Activated CD4-positive, alpha-beta T cell treated with anti-CD3 and anti-CD28 coated beads for 4 hours (primary cell): ENCODE measurements around the gene PIP5K1B.
"Not testable (repeated sequence)": the region's sequence is repeated elsewhere in the genome, so short reads cannot be mapped to it uniquely, and the experiment has no call there.

Source experiments
- DNase-seq, 2 donors: peaks; one replicate each; pipeline ENCODE4 v3.0.0-alpha.2; 2020

PIP5K1B gene

GRCh38 chr9:68704814-68705530 is at the start of gene PIP5K1B:
Gene PIP5K1B (plus strand): TSS chr9:68705240. CDS start chr9:68822615, 117,375 bp downstream.
- peak in 1 of 2 donors; percentile 8 for DNase-seq

GRCh38 chr9:68664036-68664435 is 41.0 kb upstream of the PIP5K1B start:
- no peak for DNase-seq

GRCh38 chr9:68668127-68668526 is 36.9 kb upstream of the PIP5K1B start:
- DNase-seq, result no peak

GRCh38 chr9:68669218-68669617 is 35.8 kb upstream of the PIP5K1B start:
- DNase-seq, result no peak

GRCh38 chr9:68672215-68672614 is 32.8 kb upstream of the PIP5K1B start:
- no peak for DNase-seq

- DNase-seq, result no peak
Observed at GRCh38 chr9:68672625-68673024, 32.4 kb upstream of the PIP5K1B start.

- DNase-seq, result no peak
Observed at GRCh38 chr9:68678430-68678829, 26.6 kb upstream of the PIP5K1B start.

- DNase-seq, result no peak
Observed at GRCh38 chr9:68683433-68683832, 21.6 kb upstream of the PIP5K1B start.

- DNase-seq, result no peak
Observed at GRCh38 chr9:68685213-68685612, 19.8 kb upstream of the PIP5K1B start.

GRCh38 chr9:68685770-68686169 is 19.3 kb upstream of the PIP5K1B start:
- no peak for DNase-seq

- no peak for DNase-seq
Observed at GRCh38 chr9:68690088-68690487, 15.0 kb upstream of the PIP5K1B start.

- no peak for DNase-seq
Observed at GRCh38 chr9:68692519-68692918, 12.5 kb upstream of the PIP5K1B start.

- DNase-seq, result no peak
Observed at GRCh38 chr9:68694125-68694524, 10.9 kb upstream of the PIP5K1B start.

- no peak for DNase-seq
Observed at GRCh38 chr9:68697851-68698250, 7.2 kb upstream of the PIP5K1B start.

GRCh38 chr9:68698943-68699509 is 6.0 kb upstream of the PIP5K1B start:
- no peak for DNase-seq

- not testable (repeated sequence) for DNase-seq
Observed at GRCh38 chr9:68699625-68700024, 5.4 kb upstream of the PIP5K1B start.

- DNase-seq, result no peak
Observed at GRCh38 chr9:68702493-68702892, 2.5 kb upstream of the PIP5K1B start.

GRCh38 chr9:68703672-68704071 is 1.4 kb upstream of the PIP5K1B start:
- DNase-seq, result no peak

- DNase-seq, result no peak
Observed at GRCh38 chr9:68704498-68704813, 584 bp upstream of the PIP5K1B start.

GRCh38 chr9:68705531-68706362 is 707 bp downstream of the PIP5K1B start:
- DNase-seq, result no peak

GRCh38 chr9:68706363-68707201 is 1.5 kb downstream of the PIP5K1B start:
- no peak for DNase-seq

GRCh38 chr9:68707801-68708488 is 2.9 kb downstream of the PIP5K1B start:
- no peak for DNase-seq
